ENCODE results near the gene HLA-DQB1. TPM values are rescaled to one million over a fixed set of nuclear protein-coding genes. Genes with fewer than 3 reads are reported as not detected.
"Not testable (repeated sequence)": the region's sequence is repeated elsewhere in the genome, so short reads cannot be mapped to it uniquely, and the experiment has no call there.

HLA-DQB1 gene
- 0.17 TPM in 1 of 2 replicates, not detected in the other for total RNA-seq (2014; rRNA removed; shearing (Covaris generic))
- polyA plus RNA-seq (2014; cell fraction: nucleus; rRNA removed): not detected in 2 replicates

DNA sequence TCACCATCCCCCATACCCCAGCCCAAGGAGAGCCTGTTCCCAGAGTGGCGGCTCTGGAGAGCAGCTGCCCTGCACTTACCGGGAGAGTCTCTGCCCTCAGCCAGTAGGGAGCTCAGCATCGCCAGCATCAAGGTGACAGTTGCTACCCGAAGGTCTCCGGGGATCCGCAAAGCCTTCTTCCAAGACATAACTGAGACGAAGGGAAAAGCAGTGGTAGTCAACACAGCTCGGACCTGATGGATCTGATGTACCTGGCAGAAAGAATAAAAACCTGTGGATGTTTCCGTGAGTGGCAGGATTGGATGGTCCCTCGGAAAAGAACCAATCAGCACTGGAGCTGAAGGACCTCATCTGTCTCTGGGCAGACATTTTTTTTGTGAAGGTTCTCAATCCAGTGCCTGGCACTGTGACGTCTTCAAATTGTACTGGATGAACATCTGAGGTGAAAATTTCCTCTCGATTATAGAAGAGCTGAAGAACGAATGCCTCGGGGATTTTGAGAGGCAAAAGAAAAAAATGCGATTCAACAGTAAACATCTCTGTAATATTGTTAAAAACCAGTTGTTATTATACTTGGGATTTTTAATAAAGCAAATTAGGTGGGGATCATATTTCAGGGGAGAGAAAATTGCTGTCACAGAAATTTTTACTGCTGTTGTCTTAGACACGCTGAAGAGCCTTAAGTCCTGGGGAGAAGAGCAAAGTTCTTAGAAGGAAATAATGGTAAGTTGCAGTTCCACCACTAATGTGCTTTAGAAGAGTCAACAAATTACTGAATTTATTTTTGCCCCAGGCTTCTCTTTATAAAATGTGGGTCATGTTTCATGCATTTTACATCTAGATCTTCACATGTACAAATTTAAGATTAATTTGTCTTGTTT, at the start of gene HLA-DQB1:
HLA-DQB1 (minus strand) TSS at position 238 of the 881 bp plus-strand sequence; CDS start at position 188, 50 bp downstream.
- peak; percentile 46 for DNase-seq (ENCODE audit: extremely low read depth, low read depth)

DNA sequence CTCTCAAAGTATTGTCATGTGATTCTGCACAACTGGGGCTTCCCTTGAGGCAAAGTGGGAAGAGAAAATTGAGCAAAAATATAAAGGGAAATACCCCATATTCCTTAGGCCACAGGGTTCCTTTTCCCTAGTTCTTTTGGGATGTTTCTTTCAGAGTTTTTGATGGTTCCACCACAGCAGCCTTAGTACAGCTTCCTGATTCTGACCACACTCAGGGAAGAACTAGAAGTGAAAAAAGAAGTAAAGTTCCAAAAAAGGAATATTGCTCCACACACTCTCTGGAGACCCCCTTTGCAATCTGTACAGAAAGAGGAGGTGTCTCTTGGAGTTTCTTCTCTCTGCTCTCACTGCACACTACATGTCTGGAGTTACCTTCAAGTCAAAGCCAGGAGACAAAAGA, 46.8 kb upstream of the HLA-DQB1 start:
- DNase-seq (ENCODE audit: extremely low read depth, low read depth): no peak

DNA sequence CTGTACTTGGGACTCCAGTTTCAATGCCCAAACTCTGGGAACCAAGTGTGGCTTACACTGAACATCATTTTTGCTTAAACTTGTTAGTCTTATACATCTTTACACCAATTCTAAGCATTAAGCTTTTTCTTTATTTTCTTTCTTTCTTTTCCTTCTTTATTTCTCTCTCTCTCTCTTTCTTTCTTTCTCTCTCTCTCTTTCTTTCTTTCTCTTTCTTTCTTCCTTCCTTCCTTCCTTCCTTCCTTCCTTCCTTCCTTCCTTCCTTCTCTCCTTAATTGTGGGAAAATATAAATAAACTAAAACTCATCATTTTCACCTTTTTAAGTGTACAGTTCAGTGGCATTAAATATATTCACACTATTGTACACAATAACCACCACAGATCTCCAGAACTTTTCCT, 43.2 kb upstream of the HLA-DQB1 start:
- DNase-seq (ENCODE audit: extremely low read depth, low read depth): no peak

DNA sequence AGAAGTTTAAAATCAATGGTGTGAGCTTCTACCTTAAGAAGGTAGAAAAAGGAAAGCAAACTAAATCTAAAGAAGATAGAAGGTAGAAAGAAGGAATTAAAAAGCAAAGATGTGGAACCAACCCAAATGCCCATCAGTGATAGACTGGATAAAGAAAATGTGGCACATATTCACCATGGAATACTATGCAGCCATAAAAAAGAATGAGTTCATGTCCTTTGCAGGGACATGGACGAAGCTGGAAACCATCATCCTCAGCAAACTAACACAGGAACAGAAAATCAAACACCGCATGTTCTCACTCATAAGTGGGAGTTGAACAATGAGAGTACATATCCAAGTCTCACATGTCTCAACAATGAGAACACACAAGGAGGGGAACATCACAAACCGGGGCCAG, 38.7 kb upstream of the HLA-DQB1 start:
- DNase-seq (ENCODE audit: extremely low read depth, low read depth): not testable (repeated sequence)

DNA sequence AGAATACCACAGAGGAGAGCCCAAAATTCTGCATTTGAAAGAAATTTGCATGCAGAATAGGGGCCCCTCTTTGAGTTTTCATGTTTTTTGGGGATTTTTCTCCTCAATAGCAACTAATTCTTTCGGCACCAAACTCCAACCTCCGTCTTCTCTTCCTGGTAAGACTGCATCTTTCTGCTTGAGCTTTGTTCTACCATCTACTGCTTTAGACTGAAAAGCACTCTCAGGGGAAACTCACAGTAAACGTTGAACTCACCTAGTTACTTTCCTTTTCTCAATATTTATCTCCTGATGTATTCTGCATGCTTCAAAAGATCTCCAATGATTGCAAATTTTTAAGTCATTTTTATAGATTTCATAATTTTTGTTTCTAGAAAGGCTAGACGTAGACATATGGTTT, 36.9 kb upstream of the HLA-DQB1 start:
- DNase-seq (ENCODE audit: extremely low read depth, low read depth): no peak

DNA sequence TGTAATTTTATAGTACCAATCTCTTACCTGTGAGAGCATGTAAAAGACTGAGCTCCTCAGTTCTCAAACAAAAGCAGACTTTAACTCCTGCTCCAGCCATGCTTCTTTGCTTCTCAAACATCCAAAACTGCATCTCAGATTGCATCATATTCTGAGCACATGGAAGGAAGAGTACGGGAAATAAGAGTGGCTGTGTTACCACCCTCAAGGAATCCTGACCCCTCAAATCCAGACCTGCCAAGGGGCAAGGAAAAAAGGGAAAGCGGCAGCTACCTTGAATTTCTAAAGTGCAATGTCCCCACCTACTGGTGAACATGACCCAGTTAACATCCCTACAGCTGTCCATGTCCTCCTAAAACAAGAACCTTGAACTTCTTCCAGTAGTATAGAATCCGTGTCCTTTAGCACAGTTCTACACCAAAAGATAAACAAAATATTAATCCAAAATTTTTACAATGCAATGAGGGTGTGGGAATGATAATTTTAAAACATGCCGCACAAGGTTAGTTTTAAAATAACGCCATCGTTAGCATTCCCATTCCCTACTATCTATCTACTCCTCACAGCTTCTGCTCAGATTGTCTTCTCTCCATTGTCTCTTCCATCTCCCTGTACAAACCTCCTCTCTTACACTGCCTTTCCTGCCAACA, 34.1 kb upstream of the HLA-DQB1 start:
- peak; percentile 59 for DNase-seq (ENCODE audit: extremely low read depth, low read depth)

DNA sequence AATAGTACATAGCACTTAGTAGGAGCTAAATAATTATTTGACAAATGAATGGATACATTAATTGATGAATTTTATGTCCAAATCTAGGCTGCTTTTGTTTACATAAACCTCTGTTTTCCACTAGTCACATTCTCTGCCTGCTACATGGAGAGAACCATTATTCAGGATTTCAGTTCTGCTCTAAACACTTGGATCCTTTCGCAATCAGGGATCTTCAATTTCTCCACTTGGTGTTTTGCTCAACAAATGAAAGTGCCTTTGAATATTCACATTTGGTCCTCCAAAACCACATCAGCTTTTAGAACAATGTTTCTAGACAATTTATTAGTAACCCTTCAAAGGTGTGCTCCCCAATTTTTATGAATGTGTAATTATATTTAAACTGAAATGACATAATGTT, 30.6 kb upstream of the HLA-DQB1 start:
- no peak for DNase-seq (ENCODE audit: extremely low read depth, low read depth)

DNA sequence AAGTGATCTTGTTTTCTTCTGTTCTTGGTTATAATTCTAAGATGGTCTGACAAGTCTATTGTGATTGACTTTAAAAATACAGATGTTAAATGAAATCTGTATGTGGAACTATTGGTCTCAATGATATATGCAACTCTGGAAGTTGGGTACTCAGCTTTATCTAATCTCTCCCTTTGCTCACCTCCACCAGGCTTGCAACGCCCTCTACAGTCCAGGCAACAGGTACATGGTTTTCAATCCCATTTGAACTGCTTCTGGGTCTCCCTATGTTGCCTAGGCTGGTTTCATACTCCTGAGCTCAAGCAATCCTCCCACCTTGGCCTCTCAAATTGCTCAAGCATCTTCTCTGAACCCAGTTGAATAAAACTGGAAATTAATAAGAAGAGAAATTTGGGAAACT, 25.6 kb upstream of the HLA-DQB1 start:
- DNase-seq (ENCODE audit: extremely low read depth, low read depth): no peak

DNA sequence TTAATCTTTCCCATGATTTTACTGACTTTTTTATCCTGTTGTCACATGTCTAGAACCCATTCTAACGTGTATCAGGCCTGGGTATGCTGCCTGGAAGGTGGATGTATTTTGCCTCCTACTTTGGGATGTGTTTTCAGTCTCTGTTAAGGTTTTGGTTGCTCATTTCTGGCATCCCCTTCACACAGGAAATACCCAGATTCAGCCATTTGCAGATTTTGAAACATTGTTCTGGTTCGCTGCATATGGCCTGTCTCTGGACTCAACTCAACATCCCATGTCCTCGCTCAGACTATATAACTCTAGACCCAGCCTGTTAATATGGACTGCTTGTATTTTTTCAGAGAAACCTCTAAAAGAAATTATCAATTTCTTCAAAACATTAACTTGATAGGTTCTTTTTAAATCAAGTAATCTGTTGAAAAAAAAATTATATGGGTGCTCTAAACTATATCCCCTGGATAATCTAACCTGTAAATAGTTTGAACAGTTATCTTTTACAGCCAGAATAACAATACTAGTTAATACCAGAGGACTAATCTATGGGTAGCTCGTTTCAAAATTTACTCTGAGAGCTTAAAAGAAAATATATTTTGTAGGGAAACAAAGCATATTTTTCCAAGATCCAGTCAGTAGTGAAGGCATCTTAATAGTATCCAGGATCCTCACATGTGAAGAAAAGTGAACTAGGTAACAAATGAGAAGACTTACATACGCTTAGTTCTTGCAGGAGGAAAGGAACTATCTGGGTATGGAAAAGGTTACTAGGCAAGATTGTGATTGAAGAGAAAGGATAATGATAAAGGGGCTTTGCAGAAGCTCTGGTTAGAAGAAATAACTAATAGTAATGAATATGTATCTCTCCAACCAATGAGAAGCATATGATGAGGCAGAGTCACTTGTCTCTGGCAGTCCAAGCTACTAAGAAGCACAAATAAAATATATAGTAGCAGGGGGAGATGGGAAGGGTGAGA, 23.4 kb upstream of the HLA-DQB1 start:
- DNase-seq (ENCODE audit: extremely low read depth, low read depth): no peak

DNA sequence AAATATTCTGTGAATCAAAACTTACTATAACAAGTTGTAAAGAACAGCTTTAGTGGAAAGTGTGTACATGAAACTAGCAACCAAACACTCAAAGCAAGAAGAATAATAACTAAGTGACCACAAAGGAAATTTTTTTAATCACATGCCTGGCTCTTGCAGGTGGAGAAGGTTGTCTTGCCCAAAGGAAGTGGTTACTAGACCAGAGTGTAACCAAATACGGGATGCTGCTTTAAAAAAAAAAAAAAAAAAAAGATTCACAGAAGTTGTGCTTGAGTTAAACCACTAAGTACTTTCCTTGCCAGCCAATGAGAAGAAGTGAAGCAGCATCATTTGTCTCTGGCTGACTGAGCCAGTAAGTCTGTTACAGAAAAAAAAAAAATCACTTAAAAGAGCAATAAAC, 19.1 kb upstream of the HLA-DQB1 start:
- no peak for DNase-seq (ENCODE audit: extremely low read depth, low read depth)

DNA sequence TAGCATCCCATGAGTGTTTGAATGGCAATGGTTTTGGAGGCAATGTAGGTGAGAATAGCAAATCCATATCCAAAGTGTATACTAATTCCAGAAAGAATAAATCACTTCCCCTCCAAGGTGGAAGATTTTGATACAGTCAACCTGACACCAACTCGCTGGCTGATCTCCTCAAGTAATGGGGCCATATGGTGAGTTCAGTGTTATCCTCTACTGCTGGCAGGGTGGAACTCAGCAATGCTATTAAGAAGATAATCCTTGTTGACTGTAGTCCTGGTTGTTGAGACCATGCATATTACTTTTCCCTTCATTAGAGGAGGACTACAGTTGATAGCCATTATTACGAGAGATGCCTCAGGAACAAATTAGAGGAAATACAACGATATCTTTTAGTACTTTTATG, 17.8 kb upstream of the HLA-DQB1 start:
- no peak for DNase-seq (ENCODE audit: extremely low read depth, low read depth)

DNA sequence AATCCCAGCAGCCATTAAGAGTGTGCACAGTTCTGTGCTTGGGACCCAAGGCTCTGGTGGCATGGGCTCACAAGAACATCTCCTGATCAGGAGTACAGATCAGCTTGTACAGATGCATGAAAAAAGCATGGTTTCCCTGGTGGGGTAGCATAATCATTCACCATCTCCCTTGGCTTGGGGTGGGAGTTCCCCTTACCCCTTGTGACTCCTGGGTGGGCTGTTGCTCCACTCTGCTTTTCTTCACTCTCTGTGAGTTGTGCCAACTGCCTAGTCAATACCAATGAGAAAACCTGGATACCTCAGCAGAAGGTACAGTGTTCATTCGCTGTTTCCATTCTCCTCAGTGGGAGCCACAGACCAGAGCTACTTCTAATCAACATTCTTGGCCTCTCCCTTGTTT, 13.6 kb upstream of the HLA-DQB1 start:
- no peak for DNase-seq (ENCODE audit: extremely low read depth, low read depth)

DNA sequence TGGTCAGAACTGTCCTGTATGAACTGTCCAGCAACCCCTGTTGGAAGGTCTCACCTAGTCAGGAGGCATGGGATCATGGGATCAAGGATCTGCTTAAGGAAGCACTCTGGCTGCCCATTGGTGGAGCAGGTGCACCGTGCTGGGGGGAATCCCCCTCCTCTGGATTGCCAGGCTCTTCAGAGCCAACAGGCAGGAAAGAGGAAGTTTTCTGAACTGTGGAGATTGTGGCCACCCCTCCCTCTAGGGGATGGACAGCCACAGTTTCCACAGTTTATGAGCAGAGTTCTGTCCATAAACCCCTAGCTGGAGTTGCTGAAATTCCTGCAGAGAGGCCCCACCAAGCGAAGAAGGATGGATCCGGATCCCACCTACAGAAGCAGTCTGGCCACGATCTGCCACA, 13.0 kb upstream of the HLA-DQB1 start:
- DNase-seq (ENCODE audit: extremely low read depth, low read depth): no peak

DNA sequence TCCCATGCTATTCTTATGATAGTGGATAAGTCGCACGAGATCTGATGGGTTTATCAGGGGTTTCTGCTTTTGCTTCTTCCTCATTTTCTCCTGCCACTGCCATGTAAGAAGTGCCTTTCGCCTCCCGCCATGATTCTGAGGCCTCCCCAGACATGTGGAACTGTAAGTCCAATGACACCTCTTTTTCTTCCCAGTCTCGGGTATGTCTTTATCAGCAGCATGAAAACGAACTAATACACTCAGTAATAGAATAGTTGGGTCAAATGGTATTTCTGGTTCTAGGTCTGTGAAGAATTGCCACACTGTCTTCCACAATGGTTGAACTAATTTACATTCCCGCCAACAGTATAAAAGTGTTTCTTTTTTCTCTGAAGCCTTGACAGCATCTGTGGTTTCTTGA, 7.7 kb upstream of the HLA-DQB1 start:
- DNase-seq (ENCODE audit: extremely low read depth, low read depth): not testable (repeated sequence)

DNA sequence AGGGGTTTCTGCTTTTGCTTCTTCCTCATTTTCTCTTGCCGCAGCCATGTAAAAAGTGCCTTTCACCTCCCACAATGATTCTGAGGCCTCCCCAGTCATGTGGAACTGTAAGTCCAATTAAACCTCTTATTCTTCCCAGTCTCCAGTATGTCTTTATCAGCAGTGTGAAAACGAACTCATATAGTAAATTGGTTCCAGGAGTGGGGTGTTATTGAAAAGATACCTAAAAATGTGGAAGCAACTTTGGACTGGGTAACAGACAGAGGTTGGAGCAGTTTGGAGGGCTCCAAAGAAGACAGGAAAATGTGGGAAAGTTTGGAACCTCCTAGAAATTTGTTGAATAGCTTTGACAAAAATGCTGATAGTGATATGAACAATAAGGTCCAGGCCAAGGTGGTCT, 5.5 kb upstream of the HLA-DQB1 start:
- not testable (repeated sequence) for DNase-seq (ENCODE audit: extremely low read depth, low read depth)

DNA sequence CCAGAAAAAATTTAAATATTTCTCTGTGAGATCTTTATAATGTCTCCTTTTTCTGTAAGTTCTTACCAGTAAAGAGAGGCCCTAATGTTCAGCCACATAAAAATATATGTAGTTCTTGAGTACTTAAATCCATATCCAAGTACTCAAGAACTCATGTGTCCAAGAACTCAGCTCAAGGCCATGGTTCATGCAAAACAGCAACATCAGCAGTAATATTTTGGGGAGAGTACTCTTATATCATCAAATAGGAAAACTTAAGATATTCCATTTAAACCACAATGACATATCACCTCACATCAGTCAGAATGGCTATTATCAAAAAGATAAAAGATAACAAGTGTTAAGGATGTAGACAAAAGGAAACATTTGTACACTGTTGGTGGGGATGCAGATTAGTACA, 3.4 kb upstream of the HLA-DQB1 start:
- DNase-seq (ENCODE audit: extremely low read depth, low read depth): no peak

DNA sequence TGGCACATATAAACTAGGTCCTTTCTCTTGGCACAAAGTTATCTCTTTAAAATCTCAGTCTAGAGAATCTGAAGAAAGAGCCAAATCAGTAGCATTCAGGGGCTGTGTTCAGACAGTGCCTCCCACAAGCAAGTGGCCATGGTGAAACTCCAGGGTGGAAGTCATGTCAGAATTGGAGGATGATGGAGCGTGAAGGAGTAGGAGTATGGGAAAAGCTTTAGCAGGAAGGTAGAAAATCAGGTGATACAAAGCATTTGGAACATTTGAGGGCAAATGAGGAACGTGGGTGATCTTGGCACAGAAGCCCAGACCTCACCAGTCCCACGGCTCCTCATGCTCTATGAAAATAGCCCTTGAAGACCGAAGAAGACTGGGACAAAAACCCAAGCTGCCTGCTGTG, 2.8 kb upstream of the HLA-DQB1 start:
- no peak for DNase-seq (ENCODE audit: extremely low read depth, low read depth)

DNA sequence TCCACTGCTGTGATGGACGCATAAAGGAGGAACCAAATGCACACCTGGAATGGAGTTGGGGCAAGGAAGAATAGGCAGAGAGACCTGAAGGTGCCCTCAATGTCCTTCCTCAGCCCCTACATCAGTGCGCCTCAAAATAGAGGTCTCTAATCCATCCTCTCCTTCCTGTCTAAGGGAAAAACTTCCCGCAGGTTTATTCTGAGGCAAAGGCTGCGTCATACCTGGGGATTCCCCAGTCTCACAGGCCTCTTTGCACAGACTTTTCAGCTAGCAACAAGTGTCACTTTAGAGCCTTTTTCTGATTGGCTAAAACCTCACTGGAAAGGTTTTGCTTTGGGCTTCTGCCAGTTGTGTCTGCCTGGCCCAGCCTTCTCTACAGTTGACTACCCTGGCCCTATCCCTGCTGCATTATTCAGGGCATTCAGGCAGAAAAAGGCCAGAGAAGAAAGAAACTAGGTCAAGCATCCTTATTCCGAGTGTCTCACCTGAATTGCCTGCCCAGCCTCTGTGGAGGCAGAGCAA, 1.8 kb upstream of the HLA-DQB1 start:
- peak; percentile 50 for DNase-seq (ENCODE audit: extremely low read depth, low read depth)

DNA sequence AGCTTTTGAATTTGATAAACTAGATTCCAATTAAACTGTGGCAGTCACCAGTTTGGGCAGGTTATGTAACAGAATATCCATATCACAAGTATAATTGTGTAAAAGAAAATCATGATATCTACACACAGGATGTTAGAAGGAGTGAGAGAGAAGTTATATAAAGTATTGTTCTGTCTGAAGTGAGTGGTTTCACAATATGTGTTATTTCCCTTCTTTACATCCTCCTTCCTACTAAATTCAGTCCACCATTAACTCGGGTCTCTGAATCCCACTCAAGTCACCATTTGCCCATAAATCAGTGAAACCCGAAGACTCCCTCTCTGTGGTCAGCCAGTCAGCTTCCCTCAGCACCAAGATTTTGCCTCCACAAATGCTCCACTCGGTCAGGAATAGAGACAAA, 796 bp downstream of the HLA-DQB1 start:
- DNase-seq (ENCODE audit: extremely low read depth, low read depth): no peak

DNA sequence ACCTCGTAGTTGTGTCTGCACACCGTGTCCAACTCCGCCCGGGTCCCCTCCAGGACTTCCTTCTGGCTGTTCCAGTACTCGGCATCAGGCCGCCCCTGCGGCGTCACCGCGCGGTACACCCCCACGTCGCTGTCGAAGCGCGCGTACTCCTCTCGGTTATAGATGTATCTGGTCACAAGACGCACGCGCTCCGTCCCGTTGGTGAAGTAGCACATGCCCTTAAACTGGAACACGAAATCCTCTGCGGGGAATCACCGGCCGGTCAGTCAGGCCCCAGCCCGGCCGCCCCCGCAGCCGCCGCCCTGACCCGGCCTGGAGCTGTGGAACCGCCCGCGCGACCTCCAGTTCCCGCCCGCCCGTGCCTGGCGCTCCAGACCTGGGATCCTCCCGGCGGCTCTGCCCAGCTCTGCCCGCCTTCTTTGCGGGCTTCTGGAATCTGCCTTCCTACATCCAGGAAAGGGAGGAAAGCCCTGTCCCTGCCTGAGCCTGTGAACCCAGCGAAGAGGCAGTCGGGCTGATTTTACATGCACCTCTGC, 1.6 kb downstream of the HLA-DQB1 start:
- DNase-seq (ENCODE audit: extremely low read depth, low read depth): no peak

Data from NCI-H460 (cell line).